Activated naive CD4-positive, alpha-beta T cell treated with Interleukin-2 at 50 U/mL for 16 hours (primary cell): ENCODE measurements around the gene LYZL6.
"Not testable (repeated sequence)": the region's sequence is repeated elsewhere in the genome, so short reads cannot be mapped to it uniquely, and the experiment has no call there.

ENCODE experiments used
- DNase-seq: peaks from one replicate; pipeline ENCODE4 v3.0.0-alpha.2; 2020

LYZL6 gene

DNA sequence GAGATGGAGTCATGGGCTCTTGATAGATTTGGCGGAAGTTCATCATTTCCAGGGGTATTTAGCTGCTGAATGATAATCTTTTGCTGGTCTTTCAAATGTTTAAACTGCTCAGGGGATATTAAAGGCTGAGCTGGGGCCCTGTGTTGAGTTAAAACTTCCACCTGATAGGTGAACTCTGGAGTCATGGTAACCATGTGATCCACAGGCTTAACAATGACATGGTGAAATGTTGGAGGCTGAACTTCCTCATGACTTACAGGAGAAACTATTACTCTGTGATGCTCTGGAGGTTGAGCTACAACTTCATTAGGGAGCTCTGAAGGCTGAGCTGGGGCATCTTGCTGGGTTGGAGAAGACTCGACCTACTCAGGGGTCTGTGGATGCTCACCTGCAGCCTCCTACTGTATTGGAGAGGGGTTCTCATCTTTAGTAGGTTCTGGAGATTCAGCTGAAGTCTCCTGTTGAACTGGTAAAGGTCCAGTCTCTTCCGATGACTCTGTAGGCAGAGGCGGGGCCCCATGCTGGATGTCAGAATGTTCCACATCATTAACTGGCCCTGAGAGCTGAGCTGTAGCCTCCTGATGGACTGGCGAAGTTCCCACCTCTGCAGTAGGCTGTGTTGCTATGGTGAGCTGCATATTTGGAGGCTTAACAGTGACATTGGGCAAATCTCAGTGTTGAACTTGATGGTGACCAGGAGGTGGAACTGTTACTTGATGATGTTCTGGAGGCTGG lies 37.2 kb downstream of the LYZL6 start:
- DNase-seq = no peak

- DNase-seq = no peak
Measured at GRCh38 chr17:35903451-35903850, 40.1 kb downstream of the LYZL6 start.

GRCh38 chr17:35901631-35902175 lies 41.8 kb downstream of the LYZL6 start:
- no peak for DNase-seq

- DNase-seq = no peak
Measured at GRCh38 chr17:35900708-35901480, 42.6 kb downstream of the LYZL6 start.

DNA sequence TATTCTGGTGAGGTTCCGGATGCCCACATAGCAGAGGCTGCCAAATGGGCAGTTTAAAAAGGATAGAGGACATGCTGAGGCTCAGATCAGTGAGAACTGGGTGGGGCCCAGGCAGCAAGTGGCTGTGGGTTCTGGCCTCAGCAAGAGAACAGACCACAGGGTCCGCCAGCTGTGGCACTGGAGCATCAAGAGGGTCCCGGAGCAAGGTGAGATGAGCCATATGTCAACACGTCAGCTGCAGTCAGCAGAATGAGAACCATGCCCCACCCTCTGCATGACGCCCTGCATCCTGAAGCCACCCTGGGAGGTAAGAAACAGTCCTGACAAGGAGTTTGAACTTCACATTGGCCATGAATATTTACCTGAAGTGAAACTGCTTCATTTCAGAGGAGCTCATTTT lies 43.2 kb downstream of the LYZL6 start:
- DNase-seq = no peak

DNA sequence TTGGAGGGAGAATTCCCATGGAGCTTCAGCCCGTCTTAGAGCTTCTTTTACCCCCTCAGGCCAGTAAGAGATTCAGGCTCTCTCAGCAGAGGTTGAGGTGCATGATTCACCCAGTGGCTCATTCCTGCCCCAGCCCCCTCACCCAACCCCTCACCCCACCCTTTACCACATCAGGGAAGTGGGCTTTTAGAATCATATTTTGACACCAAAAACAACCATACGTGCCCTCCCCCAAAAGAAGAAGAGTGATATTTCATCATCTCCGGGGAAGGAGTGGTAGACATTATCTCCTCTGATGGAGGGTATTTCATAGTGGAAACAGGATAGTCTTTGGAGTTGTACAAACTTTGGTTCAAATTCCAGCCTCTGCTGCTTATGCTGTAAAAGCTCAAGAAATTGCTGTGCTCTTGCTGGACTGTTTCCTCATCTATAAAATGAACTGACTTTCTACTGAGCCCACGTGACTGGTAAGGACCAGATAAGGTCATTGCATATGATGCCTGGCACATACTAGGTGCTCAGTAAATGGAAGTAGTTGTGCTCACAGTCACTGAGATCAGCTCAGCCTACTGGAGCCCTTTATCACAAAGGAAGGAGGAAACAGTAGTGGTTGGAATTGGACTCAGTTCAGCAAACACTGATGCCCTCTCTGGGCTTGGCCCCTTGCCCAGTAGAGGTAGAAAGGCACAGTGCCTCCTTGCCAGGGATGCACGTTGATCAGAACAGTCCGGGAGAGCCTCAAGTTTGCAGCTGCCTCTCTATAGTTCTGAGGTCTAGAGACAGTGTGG lies 45.0 kb downstream of the LYZL6 start:
- peak; percentile 59 for DNase-seq

- DNase-seq = not testable (repeated sequence)
Measured at GRCh38 chr17:35897772-35898171, 45.7 kb downstream of the LYZL6 start.

DNA sequence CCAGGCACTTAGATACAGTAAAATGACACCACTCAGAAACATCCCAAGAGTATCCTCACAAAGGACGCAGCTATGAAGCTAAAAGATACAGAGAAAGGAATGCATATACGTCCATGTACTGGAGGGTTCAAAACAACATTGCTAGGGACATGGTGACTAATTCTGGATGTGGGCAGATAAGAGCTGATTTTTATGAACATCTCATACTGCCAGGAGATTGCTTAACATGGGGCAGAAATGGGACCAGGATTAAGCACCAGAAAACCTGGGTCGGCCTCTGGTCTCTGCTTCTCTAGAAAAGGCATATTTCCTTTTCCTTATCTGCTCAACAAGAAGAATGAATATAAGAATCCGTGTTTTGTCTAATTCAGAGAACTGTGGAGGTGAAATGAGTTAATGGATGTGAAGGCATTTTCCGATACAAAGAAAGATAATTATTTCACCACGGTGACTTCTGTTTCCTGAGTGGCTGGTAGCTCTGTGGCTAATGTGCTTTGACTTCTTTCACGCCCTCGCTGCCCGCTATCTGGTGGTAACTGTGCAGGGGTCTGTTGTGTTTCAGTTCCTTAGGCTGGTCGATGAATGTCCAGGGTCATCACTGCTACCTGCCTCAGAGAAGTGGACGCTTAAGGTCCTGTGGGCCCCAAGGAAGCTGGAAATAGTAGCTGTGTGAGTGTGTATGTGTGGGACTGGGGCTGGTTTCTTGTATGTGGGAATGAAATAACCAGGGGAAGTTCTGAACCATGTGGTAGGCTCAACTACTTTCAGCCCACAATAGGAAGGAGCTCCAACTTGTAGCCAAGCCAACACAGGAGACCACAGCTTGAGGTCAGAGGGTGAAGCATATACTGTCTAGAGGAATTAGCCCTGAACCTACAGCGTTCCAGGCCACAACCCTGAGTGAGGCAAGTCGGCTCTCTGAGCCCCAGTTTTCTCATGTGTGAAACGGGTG lies 47.6 kb downstream of the LYZL6 start:
- peak; percentile 47 for DNase-seq

- no peak for DNase-seq
Measured at GRCh38 chr17:35894206-35894605, 49.3 kb downstream of the LYZL6 start.

DNA sequence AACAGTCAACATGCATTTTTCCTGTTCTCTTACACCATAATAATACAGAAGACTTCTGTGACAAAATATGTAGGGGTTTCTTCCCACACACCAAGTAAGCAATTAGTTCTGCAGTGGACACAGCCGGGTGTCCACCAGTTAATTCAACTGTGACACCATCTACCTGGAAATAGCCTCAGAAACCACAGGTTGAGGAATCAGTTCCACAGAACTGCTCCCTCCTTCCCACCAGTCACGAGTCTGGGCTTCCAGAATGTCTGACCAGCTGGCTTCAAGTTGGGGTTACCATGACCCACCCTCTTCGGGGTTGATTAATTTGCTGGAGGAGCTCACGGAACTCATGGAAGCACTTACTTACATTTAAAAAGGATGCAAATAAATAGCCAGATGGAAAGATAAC lies 49.8 kb downstream of the LYZL6 start:
- DNase-seq = no peak

DNA sequence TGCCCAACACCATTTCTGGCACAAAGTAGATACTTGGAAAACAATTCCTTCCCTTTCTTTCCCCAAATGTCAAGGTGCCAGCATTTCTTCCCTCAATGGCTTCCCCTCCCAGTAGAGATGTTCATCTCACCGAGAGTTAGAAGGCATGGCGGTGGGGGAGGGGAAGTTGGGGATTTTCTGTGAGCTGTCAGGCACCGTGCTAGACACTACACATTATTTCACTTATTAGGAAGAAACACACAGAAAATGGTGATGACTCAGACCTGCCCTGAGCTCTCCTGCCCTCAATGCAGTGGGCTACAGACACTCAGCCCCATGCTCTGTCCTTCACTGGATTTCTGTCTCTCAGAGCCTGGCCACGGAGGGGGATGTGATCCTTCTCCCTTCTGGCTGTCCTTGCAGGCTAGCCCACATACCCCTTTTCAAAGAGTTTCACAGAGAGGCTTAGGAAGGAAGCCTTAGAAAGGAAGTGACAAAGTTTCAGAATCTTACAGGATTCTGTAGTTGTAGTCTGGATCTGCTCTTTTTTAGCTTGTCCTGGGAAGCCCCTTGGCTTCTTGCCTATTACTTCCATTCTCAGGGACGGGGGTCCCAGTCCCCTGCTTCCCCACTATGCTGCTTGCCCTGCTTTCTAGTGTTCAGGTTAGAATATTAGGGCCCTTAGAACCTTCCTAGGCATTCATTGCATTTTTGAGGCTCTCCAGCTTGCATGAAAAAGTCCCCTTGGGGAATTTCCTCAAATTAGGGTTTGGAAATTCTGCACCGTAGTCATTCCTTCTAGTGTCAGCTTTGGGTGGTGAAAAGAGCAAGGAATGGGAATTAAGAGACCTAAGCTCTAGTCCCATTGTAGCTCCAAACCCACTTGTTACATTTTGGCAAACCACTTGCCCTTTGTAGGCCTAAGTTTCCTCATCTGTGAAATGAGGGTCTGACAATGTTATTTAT lies 51.1 kb downstream of the LYZL6 start:
- peak; percentile 67 for DNase-seq

DNA sequence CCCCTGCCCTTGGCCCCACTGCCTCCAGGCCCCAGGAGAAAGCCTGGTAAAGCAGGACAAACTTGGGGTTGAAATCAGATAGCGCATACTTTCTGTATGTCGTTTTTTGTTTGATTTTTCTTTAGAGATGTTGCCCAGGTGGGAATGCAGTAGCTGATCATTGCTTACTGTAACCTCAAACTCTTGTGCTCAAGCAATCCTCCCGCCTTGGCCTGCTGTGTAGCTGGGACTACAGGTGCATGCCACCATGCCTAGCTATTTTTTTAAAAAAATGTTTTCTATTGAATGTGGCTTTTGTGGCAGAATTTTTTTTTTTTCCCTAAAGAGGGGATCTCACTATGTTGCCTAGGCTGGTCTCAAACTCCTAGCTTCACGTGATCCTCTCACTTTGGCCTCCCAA lies 52.2 kb downstream of the LYZL6 start:
- DNase-seq = no peak

DNA sequence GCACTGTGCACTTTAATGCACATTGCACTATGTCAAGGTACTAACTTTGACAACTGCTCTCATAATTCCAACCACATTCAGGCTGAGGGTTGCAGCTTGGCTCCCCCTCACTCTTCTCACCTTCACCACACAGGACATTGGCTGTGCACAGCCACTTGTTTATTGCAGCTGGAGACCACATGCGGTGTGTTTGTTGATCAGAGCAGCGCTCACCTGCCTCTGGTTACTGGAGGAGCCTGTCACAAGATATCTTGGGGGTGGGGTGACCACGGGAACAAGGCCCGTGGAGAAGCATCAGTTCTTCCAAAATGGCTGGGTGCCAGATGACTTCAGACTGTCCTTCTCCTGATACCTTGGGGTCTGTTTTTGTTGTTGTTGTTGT lies 52.7 kb downstream of the LYZL6 start:
- peak; percentile 37 for DNase-seq

DNA sequence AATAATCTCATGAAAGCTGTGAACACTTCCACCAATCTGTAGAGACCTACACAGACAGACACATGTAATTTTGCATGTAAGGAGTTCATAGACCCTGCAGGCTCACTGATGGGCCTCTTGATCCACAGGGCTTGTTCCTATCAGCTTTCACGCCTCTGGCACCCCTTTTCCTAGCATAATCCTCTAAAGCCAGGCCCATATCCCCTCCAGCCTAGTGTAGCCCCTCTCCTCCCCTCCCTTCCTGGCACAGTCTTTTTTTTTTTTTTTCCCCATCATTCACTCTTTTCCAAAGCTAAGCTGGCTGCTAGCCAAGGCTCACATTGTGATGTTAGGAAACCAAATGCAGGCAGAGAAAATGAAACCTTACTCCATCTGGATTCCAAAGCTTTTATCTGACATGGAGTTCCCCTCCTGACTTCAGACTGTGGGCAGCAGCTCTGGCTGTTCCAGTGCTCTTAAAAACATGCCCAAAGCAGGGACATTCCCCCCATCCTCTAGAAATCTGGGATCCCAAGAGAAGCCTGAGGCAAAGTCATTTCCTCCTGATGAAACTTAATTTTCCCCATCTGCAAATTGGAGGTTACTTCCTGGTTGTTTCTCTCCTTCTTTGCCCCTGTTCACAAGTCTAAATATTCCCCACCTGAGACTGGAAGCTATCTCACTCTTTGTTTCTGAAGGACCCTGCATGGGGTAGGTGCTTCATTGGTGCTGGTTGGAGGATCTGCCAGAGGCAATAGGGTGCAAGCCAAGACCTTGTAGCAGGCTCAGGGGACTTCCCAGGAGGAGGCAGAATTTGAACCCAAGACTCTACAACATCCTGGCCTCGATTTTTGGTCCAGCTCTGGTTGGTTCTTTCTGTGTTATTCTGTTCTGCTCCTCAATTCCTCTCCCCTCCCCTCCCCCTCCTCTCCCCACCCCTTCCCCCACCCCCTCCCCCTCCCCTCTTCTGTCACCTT lies 53.4 kb downstream of the LYZL6 start:
- no peak for DNase-seq

DNA sequence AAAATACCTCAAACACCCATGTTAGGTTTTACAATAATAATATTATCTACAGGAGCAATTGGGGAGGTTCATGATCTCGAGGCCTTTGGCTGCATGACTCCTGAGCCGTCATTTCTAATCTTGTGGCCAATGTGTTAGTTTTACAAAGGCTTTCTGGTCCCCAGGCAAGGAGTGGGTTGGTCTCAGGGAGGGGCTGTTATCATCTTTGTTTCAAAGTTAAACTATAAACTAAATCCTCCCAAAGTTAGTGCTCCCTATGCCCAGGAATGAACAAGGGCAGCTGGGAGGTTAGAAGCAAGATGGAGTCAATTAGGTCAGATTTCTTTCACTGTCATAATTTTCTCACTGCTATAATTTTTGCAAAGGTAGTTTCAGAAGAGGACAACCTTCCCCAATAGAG lies 54.3 kb downstream of the LYZL6 start:
- peak; percentile 34 for DNase-seq
